A549 (cell line): ENCODE data around the gene TRIM47.

Experiments used
- BCL3 ChIP-seq: fragments of >200 bp; sonication (Bioruptor Twin); formaldehyde crosslinking; IDR thresholded peaks from 3 replicates; pipeline ENCODE4 v1.6.1; 2016
- CEBPB ChIP-seq, 2 experiments: fragments of >200 bp in 1 of 2; sonication (Bioruptor Twin) in 1 of 2; formaldehyde crosslinking in 1 of 2; IDR thresholded peaks; 2 replicates each; pipeline ENCODE4 v1.6.1; 2012 to 2016
- CTCF ChIP-seq: fragments of >200 bp; sonication (Bioruptor Twin); formaldehyde crosslinking; IDR thresholded peaks from 3 replicates; pipeline ENCODE4 v1.5.1; 2016
- EP300 ChIP-seq, 2 experiments: fragments of >200 bp; sonication (Bioruptor Twin); formaldehyde crosslinking; IDR thresholded peaks; 2 replicates in 1 of 2; 3 replicates in 1 of 2; pipeline ENCODE4 v1.6.1; 2016 to 2017
- HDAC2 ChIP-seq: fragments of 200-600 bp; sonication (generic); IDR thresholded peaks from 2 replicates; pipeline ENCODE4 v1.6.1; 2016
- KDM1A ChIP-seq: fragments of 200-600 bp; sonication (generic); IDR thresholded peaks from 2 replicates; pipeline ENCODE4 v1.6.1; 2016; ENCODE audit warnings: low read depth, mild to moderate bottlenecking
- MAX ChIP-seq: IDR thresholded peaks from 2 replicates; pipeline ENCODE4 v1.6.1; 2012
- MYC ChIP-seq: IDR thresholded peaks from 2 replicates; pipeline ENCODE4 v1.6.1; 2012; ENCODE audit warnings: mild to moderate bottlenecking, inconsistent platforms, low read length, improper control_type of control experiment, borderline replicate concordance
- POLR2A ChIP-seq: IDR thresholded peaks from 2 replicates; pipeline ENCODE4 v1.6.1; 2012; ENCODE audit warnings: mild to moderate bottlenecking, low read length
- RAD21 ChIP-seq, 2 experiments: fragments of >200 bp in 1 of 2; sonication (Bioruptor Twin) in 1 of 2; formaldehyde crosslinking in 1 of 2; IDR thresholded peaks in 1 of 2; conservative IDR thresholded peaks in 1 of 2; 2 replicates in 1 of 2; 3 replicates in 1 of 2; pipeline ENCODE4 v1.6.1; 2012 to 2018; ENCODE audit warnings: inconsistent platforms in 1 of 2
- RNF2 ChIP-seq: fragments of 200-600 bp; sonication (generic); IDR thresholded peaks from 2 replicates; pipeline ENCODE4 v1.6.1; 2016; ENCODE audit warnings: low read depth, mild to moderate bottlenecking, antibody characterized with exemption, moderate library complexity, borderline replicate concordance
- TF ChIP-seq, protein P1 (sequence below): fragments of 200-600 bp; sonication (generic); IDR thresholded peaks from 2 replicates; pipeline ENCODE4 v1.6.1; 2016; ENCODE audit warnings: antibody characterized with exemption, mild to moderate bottlenecking, moderate library complexity

- no peak for TF ChIP-seq MAX
- TF ChIP-seq POLR2A: no peak
- TF ChIP-seq CTCF: no peak
- TF ChIP-seq EP300 (IDR thresholded peaks at IDR 0.05): no peak
- no peak for TF ChIP-seq RAD21 (conservative IDR thresholded peaks at IDR 0.05 in 1 of 2, IDR thresholded peaks at IDR 0.05 in 1 of 2)
- TF ChIP-seq, protein P1, sequence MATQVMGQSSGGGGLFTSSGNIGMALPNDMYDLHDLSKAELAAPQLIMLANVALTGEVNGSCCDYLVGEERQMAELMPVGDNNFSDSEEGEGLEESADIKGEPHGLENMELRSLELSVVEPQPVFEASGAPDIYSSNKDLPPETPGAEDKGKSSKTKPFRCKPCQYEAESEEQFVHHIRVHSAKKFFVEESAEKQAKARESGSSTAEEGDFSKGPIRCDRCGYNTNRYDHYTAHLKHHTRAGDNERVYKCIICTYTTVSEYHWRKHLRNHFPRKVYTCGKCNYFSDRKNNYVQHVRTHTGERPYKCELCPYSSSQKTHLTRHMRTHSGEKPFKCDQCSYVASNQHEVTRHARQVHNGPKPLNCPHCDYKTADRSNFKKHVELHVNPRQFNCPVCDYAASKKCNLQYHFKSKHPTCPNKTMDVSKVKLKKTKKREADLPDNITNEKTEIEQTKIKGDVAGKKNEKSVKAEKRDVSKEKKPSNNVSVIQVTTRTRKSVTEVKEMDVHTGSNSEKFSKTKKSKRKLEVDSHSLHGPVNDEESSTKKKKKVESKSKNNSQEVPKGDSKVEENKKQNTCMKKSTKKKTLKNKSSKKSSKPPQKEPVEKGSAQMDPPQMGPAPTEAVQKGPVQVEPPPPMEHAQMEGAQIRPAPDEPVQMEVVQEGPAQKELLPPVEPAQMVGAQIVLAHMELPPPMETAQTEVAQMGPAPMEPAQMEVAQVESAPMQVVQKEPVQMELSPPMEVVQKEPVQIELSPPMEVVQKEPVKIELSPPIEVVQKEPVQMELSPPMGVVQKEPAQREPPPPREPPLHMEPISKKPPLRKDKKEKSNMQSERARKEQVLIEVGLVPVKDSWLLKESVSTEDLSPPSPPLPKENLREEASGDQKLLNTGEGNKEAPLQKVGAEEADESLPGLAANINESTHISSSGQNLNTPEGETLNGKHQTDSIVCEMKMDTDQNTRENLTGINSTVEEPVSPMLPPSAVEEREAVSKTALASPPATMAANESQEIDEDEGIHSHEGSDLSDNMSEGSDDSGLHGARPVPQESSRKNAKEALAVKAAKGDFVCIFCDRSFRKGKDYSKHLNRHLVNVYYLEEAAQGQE: no peak
- TF ChIP-seq HDAC2: no peak
- TF ChIP-seq RNF2: no peak
- TF ChIP-seq BCL3: no peak
- TF ChIP-seq MYC: no peak
- no peak for TF ChIP-seq CEBPB (IDR thresholded peaks at IDR 0.05)
- no peak for TF ChIP-seq KDM1A
Measured at GRCh38 chr17:75893305-75894048, 15.1 kb upstream of the TRIM47 start.
